ENCODE measurements around the gene CCDC12.

CCDC12 gene

GRCh38 chr3:46986055-46986730, 9.6 kb upstream of the CCDC12 start:
- no peak for TF ChIP-seq USF1 (IDR thresholded peaks at IDR 0.05)

GRCh38 chr3:46985588-46985987, 9.0 kb upstream of the CCDC12 start:
- TF ChIP-seq, protein P1, sequence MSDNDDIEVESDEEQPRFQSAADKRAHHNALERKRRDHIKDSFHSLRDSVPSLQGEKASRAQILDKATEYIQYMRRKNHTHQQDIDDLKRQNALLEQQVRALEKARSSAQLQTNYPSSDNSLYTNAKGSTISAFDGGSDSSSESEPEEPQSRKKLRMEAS (IDR thresholded peaks at IDR 0.05) = no peak
- TF ChIP-seq ZBTB7A (IDR thresholded peaks at IDR 0.05; ENCODE audit: low read depth) = no peak
- TF ChIP-seq RAD21 (IDR thresholded peaks at IDR 0.05; ENCODE audit: low read depth) = no peak
- no peak for TF ChIP-seq TAF1 (IDR thresholded peaks at IDR 0.05; ENCODE audit: low read depth)
- no peak for TF ChIP-seq FOXM1 (IDR thresholded peaks at IDR 0.05; ENCODE audit: borderline replicate concordance, low read depth)
- no peak for TF ChIP-seq YY1 (IDR thresholded peaks at IDR 0.05; ENCODE audit: low read depth)
- TF ChIP-seq USF1 (IDR thresholded peaks at IDR 0.05) = no peak
- no peak for TF ChIP-seq EGR1 (IDR thresholded peaks at IDR 0.05)

GRCh38 chr3:46984591-46985459, 8.3 kb upstream of the CCDC12 start:
- TF ChIP-seq RAD21 (IDR thresholded peaks at IDR 0.05; ENCODE audit: low read depth) (no peak), CREB1 (IDR thresholded peaks at IDR 0.05; ENCODE audit: low read depth) (no peak), ZBTB7A (IDR thresholded peaks at IDR 0.05; ENCODE audit: low read depth) (no peak), FOXM1 (IDR thresholded peaks at IDR 0.05; ENCODE audit: borderline replicate concordance, low read depth) (no peak), TAF1 (IDR thresholded peaks at IDR 0.05; ENCODE audit: low read depth) (no peak), USF1 (IDR thresholded peaks at IDR 0.05) (no peak), CEBPB (IDR thresholded peaks at IDR 0.05) (no peak), EGR1 (IDR thresholded peaks at IDR 0.05) (no peak), NFIC (IDR thresholded peaks at IDR 0.05) (no peak), TEAD4 (IDR thresholded peaks at IDR 0.05) (no peak), EP300 (IDR thresholded peaks at IDR 0.05; ENCODE audit: borderline replicate concordance) (no peak), TCF12 (IDR thresholded peaks at IDR 0.05; ENCODE audit: low read depth) (no peak), YY1 (IDR thresholded peaks at IDR 0.05; ENCODE audit: low read depth) (no peak)
- TF ChIP-seq, protein P1 (IDR thresholded peaks at IDR 0.05) = no peak
- TF ChIP-seq, protein P2, sequence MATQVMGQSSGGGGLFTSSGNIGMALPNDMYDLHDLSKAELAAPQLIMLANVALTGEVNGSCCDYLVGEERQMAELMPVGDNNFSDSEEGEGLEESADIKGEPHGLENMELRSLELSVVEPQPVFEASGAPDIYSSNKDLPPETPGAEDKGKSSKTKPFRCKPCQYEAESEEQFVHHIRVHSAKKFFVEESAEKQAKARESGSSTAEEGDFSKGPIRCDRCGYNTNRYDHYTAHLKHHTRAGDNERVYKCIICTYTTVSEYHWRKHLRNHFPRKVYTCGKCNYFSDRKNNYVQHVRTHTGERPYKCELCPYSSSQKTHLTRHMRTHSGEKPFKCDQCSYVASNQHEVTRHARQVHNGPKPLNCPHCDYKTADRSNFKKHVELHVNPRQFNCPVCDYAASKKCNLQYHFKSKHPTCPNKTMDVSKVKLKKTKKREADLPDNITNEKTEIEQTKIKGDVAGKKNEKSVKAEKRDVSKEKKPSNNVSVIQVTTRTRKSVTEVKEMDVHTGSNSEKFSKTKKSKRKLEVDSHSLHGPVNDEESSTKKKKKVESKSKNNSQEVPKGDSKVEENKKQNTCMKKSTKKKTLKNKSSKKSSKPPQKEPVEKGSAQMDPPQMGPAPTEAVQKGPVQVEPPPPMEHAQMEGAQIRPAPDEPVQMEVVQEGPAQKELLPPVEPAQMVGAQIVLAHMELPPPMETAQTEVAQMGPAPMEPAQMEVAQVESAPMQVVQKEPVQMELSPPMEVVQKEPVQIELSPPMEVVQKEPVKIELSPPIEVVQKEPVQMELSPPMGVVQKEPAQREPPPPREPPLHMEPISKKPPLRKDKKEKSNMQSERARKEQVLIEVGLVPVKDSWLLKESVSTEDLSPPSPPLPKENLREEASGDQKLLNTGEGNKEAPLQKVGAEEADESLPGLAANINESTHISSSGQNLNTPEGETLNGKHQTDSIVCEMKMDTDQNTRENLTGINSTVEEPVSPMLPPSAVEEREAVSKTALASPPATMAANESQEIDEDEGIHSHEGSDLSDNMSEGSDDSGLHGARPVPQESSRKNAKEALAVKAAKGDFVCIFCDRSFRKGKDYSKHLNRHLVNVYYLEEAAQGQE (IDR thresholded peaks at IDR 0.05; ENCODE audit: low read depth) = no peak

GRCh38 chr3:46982546-46982945, 6.0 kb upstream of the CCDC12 start:
- TF ChIP-seq, protein P1 (IDR thresholded peaks at IDR 0.05) = no peak
- TF ChIP-seq FOXM1 (IDR thresholded peaks at IDR 0.05; ENCODE audit: borderline replicate concordance, low read depth) (no peak), EP300 (IDR thresholded peaks at IDR 0.05; ENCODE audit: borderline replicate concordance) (no peak), RAD21 (IDR thresholded peaks at IDR 0.05; ENCODE audit: low read depth) (no peak), CEBPB (IDR thresholded peaks at IDR 0.05) (no peak), TCF12 (IDR thresholded peaks at IDR 0.05; ENCODE audit: low read depth) (no peak)

DNA sequence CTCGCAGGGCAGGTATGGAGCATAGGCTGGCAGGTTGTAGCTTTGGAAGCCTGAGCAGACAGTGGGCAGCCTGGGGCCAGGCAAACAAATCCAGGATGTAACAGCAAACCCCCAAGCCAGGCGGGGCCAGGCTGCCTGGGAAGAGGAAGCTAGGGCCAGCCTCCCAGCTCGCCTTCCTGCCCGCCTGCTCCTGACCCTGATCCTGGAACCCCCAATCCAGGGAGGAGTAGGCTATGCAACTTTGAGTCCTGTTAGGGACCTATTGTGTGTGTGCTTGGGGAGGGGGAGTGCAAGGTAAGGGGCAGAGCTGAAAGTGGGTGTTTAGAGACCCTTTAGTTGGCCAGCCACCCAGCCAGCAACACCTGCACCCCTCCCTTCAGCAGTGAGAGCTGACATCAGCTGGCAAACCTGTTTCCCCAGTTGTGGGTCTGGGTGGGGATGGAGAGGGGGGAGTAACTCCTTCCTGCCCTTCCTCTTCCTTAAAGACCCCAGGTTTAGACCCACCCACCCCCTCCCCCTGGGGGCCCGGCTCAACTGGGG, 5.5 kb upstream of the CCDC12 start:
- no peak for TF ChIP-seq TAF1 (IDR thresholded peaks at IDR 0.05; ENCODE audit: low read depth)
- no peak for TF ChIP-seq CEBPB (IDR thresholded peaks at IDR 0.05)
- TF ChIP-seq FOXM1 (IDR thresholded peaks at IDR 0.05; ENCODE audit: borderline replicate concordance, low read depth) = no peak
- no peak for TF ChIP-seq CREB1 (IDR thresholded peaks at IDR 0.05; ENCODE audit: low read depth)
- TF ChIP-seq EGR1 (IDR thresholded peaks at IDR 0.05) = no peak
- 0 out of 2 replicates have a peak, but pooled peaks have one; percentile 31 for TF ChIP-seq EP300 (IDR thresholded peaks at IDR 0.05; ENCODE audit: borderline replicate concordance)
- TF ChIP-seq TCF12 (IDR thresholded peaks at IDR 0.05; ENCODE audit: low read depth) = peak; percentile 63
- TF ChIP-seq, protein P1 (IDR thresholded peaks at IDR 0.05) = peak; percentile 37; the same call in 1 of the 2 replicates
- TF ChIP-seq YY1 (IDR thresholded peaks at IDR 0.05; ENCODE audit: low read depth) = no peak
- TF ChIP-seq ZBTB7A (IDR thresholded peaks at IDR 0.05; ENCODE audit: low read depth) = 0 out of 2 replicates have a peak, but pooled peaks have one; percentile 66
- no peak for TF ChIP-seq TEAD4 (IDR thresholded peaks at IDR 0.05)
- TF ChIP-seq RAD21 (IDR thresholded peaks at IDR 0.05; ENCODE audit: low read depth) = no peak
- TF ChIP-seq, protein P2 (IDR thresholded peaks at IDR 0.05; ENCODE audit: low read depth) = no peak
- TF ChIP-seq NFIC (IDR thresholded peaks at IDR 0.05) = 0 out of 2 replicates have a peak, but pooled peaks have one; percentile 26
- TF ChIP-seq USF1 (IDR thresholded peaks at IDR 0.05) = no peak
